GM12892 (cell line): ENCODE data around the gene CCDC116.
"Not testable (repeated sequence)": the region's sequence is repeated elsewhere in the genome, so short reads cannot be mapped to it uniquely, and the experiment has no call there.

Source experiments
- DNase-seq: peaks from one replicate; pipeline ENCODE4 v3.0.0; 2011; ENCODE audit not compliant: insufficient read length
- FAIRE-seq: peaks from 2 replicates; lab custom pipeline; 2011; peaks lifted over from hg19 to GRCh38; lab: Jason Lieb, UNC
- POLR2A ChIP-seq: IDR thresholded peaks from 2 replicates; pipeline ENCODE4 v1.6.1; 2011; ENCODE audit warnings: low read depth, low read length, control low read depth
- POLR2AphosphoS5 ChIP-seq: IDR thresholded peaks from 2 replicates; pipeline ENCODE4 v1.6.1; 2011; ENCODE audit warnings: low read depth, low read length, control low read depth
- TAF1 ChIP-seq: IDR thresholded peaks from 2 replicates; pipeline ENCODE4 v1.6.1; 2011; ENCODE audit warnings: low read depth, mild to moderate bottlenecking, control low read depth, low read length, borderline replicate concordance

The CCDC116 gene

DNA sequence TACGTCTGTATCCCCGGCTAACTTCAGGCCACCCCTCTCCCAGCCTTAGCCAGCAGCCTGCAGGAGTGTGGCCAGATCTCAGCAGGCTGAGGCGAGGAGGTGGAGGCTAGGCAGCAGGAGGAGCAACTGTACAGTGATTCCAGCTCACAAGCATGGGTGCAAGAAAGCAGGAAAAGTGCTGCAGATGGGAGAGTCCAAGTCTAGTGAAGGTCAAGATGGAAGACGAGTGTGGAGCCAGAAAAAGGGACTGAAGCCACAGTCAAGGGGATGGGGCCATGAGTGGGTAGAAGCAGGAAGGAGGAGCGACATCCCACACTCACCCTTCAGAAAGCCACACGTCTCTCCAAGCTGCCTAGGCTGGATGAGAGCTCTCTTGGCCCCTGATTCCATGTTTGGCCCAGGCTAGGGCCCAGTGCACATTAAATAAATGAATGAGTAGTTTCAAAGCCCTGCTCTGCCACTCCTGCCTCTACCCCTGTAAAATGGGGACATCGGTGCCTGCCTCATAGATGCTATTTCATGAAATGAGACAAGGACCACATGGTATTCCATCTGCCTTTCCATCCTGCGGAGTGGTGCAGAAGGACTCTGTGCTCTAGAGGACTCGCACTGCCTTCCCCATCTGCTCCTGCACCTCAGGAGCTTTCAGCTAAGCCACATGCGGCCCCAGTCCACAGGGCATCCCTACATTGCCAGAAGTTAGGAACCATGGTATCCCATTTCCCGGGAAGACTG, 5.7 kb upstream of the CCDC116 start:
- DNase-seq (no peak), FAIRE-seq (no peak)
- TF ChIP-seq POLR2AphosphoS5 (peak; percentile 51; the same call in 1 of the 2 replicates), TAF1 (no peak), POLR2A (peak; percentile 54)

DNA sequence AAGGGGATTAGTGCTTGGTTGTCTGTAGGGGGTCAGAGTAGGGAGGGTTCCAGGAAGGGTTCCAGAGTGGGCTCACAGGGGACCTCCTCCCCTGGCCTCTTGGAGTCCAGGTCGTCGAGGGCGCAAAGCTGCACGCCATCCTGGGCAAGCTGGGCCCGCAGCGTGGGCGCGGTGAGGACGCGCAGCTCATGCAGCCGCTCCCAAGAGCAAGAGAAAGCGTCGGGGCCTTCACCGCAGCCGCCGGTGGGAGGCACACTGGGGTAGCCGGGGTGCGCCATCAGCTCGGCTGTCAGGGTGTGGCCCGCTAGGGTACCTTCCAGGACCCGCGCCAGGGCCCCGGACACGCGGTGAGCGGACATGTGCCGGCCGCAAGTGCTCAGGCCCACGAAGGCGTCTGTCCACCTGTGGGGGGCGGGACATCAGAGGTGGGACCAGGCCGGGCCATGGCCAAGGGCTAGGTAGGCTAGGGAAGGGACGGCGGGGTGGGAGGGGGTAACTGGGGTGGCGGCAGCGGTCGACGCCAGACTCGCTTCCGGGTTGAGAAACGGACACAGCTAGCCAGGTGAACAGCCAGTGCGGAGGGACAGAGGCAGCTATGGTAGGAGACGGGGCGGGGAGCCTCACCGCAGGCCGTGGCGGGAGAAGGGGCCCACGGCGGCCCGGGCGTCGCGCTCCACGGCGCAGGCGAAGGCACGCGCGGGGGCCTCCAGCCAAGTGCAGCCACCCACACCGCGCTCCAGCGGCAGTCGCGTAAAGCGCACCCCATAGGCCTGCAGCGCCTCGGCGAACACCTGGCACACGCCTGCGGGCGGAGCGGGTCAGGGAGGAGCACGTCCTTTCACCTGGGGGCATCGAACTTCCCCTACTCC, 3.9 kb upstream of the CCDC116 start:
- FAIRE-seq (no peak), DNase-seq (no peak)
- TF ChIP-seq POLR2AphosphoS5 (no peak), TAF1 (no peak), POLR2A (no peak)

DNA sequence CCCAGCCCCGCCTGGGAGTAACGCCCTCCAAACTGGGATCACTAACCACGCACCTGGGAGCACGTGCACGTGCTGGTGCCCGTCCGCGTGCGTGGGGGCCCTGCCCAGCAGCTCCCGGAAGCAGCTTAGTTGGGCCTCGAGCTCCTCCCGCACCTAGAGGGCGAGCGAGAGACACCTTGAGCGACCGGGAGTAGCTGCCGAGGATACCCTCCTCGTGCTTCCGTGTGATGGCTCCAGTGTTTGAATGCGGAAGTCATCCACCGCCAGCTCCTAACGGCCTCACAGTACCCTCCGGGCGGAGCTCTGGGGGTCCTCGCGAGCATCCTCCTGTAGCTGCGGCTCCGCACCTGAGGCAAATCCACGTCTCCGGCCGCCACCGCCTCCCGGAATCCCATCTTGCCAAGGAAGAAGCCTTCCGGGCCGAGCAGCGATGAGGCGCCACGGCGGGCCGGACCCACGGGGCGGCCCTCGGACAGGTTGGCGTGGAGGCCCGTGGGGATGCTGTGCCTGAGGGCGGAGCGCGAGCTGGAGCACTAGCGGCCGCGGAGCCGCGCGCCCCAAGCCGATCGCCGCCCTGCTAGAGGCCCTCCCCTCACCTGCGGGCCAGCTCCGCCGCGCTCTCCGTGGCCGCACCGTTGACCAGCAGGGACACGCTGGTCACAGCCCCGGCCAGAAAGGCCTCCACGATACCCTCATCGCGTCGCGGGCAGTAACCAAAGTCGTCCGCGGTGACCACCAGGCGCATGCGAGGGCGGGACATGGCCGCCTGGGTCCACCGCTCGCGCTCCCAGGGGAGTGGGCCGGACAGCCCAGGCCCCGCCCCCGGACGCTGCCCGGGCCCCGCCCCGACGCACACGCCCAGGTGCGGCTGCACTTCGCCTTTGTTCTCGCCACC, 3.1 kb upstream of the CCDC116 start, which contains the start of gene YDJC:
Gene YDJC (minus strand): TSS at position 768 of the 895 bp plus-strand sequence. CDS start 8 bp downstream, at position 760.
- DNase-seq (peak; percentile 90), FAIRE-seq (peak; percentile 96)
- TF ChIP-seq TAF1 (peak; percentile 74), POLR2A (peak; percentile 82), POLR2AphosphoS5 (peak; percentile 73)

DNA sequence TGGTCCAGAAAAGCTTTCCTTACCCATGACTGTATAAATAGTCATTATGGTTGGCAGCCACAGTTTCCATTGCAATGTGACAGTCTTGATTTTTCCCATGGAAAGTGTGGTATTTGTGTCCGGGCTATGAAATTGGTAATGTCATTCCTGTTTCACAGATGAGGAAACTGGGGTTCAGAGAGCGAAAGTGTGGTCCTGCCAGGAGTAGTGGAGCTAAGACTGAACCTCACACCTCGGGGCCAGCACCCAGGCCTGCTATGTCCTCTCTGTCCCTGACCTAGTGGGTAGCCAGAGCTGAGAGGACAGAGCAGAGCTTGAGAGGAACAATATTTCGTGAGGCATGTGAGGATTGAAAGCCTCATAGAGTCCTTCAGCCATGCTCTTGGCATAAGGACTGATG, 1.5 kb upstream of the CCDC116 start:
- TF ChIP-seq POLR2AphosphoS5 (no peak), POLR2A (no peak), TAF1 (no peak)

DNA sequence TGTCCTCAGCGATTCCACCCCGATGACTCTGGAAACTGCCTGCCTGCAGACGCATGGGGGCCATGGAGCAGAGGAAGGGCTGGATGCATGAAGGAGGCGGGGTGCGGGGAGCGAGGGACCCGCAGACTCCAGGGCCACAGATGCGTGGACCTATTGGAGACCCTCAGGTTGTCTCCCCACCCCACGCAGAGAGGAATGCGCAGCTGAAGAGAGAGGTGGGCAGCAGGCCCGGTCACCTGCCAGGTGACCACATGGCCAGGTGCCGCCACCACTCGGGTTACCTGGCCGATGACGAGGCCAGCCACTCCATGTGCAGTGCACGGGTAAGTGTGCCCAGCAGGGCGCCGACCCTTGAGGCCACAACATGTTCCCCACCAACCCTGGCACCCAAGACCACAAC, 371 bp downstream of the CCDC116 start:
- TF ChIP-seq TAF1 (no peak), POLR2AphosphoS5 (no peak), POLR2A (no peak)
- DNase-seq (no peak), FAIRE-seq (no peak)

More for the DNA sequence above, 1.5 kb upstream of the CCDC116 start:
- DNase-seq: no peak
- FAIRE-seq: no peak

DNA sequence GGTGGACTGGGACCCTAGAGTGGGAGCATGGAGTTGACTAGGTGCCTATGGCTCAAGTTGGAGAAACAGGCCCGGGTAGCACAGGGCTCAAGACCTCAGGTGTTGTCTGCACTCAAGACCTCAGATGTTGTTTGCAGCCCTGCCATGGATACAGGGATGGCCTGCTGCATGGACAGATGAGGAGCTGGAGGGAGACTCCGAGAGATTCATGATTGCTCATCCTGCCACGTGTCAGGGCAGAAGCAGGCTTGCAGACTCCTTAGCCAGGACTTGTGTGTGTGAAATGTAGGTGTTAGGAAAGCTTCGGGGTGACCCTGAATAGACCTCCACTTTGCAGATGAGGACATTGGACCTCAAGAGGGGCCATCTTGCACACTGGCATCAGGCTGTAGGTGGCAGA, 921 bp downstream of the CCDC116 start:
- TF ChIP-seq POLR2A: no peak
- TF ChIP-seq POLR2AphosphoS5: no peak
- no peak for TF ChIP-seq TAF1
- no peak for FAIRE-seq
- DNase-seq: no peak

DNA sequence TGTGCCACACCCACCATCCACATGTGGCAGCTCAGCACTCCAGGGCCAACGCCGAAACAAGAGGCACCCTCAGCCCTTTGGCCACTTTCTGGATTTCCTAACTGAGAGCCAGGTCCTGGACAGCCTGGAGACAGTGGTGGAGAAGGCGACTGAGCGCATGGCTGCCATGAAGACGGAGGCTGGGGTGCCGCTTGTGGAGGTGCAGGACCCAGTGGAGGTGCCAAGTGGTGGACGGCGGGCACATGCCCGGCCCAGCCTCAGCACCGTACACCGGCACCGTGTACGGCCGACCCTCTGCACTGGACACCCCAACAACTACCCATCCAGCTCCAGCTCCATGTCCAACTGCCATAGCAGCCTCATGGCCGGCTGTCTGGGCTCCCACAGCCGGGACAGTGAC, 1.5 kb downstream of the CCDC116 start:
- DNase-seq: no peak
- no peak for TF ChIP-seq TAF1
- no peak for TF ChIP-seq POLR2A
- no peak for TF ChIP-seq POLR2AphosphoS5
- no peak for FAIRE-seq

DNA sequence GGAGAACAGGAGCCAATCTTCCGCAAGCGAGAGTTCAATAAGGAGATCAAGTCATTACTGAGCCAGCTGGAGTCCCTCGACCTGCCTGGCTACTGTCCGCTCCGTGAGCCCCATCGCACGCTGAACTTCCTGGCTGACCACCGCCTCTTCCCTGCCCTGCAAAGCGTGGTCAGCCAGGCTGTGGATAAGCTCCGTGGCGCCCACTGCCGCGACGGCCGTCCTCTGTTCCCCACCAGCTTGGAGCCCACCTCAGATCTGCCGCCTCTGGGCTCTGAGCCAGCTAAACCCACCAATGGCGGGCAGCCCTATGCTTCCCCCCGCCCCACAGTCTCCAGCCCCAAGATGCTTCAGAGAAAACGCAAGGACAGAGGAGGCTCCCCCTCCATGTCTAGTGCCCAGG, 2.3 kb downstream of the CCDC116 start:
- FAIRE-seq: no peak
- TF ChIP-seq POLR2AphosphoS5 (no peak), POLR2A (no peak), TAF1 (no peak)

DNA sequence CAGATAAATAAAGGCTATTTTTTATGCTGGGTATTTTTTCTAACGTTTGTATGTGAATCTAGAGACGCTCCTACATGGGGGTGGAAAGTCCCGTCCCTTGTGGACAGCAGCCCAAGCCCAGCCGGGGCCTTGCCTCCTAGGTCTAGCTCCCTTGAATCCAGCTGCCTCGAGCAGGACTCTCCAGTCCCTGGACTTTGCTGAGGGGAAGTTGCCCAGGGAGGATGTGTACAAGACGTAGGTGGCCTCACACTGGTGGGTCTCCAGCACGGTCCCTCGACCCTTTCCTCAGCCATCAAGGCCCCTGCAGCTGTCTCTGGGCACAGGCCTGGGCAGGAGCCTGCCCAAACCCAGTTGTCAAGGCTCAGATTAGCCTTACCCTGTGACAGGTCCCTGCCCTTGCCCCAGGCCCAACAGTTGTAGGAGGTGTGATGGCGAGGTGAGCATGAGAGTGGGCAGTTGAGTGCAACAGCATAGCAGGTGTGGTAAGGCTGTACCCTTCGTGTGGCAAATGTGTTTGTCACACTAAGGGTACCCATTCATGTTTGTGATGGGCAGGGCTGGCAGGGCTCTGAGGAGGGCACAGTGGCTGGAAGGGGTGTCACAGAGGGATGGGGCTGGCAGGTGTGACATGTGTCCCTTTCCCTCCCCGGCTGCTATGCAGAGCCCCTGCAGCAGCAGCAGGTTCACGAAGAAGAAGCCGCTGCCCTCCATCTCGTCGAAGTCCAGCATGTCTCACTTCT, 3.4 kb downstream of the CCDC116 start:
- TF ChIP-seq POLR2A: no peak
- no peak for TF ChIP-seq POLR2AphosphoS5
- no peak for TF ChIP-seq TAF1
- DNase-seq: no peak
- no peak for FAIRE-seq

More for the DNA sequence above, 2.3 kb downstream of the CCDC116 start:
- no peak for DNase-seq

DNA sequence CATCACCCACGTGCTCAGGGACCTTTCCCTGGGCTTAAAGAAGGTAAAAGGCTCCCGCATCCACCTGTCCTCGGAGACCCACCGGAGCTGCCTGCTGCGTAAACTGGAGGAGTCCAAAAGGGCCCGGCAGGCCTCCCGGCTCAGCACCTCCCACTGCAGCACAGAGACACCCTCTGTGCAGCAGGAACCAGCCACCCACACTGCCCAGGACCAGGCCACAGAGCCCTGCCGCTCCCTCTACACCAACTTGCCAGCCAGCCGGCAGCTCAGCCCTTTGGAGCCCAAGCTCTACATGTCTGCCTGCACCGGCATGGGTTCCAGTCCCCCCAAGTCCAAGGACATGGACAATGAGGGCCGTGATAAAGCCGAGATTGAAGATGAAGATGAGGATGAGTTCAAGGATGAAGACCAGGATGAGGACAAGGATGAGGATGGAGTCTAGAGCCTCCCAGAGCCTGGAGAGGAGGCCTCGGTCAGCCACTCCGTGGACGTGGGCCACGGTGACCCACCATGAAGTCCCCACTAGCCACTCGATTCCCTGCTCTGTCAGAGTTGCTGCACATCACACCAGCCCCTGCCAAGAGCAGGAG, 4.2 kb downstream of the CCDC116 start:
- TF ChIP-seq TAF1: no peak
- no peak for TF ChIP-seq POLR2A
- TF ChIP-seq POLR2AphosphoS5: no peak
- FAIRE-seq: no peak
- no peak for DNase-seq

DNA sequence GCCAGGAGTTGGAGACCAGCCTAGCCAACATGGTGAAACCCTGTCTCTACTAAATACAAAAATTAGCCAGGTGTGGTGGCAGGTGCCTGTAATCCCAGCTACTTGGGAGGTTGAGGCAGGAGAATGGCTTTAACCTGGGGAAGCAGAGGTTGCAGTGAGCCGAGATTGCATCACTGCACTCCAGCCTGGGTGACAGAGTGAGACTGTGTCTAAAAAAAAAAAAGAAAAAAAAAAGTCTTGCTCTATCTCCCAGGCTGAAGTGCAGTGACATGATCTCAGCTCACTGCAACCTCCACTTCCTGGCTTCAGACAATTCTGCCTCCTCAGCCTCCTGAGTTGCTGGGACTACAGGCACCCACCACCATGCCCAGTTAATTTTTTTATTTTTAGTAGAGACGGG, 4.9 kb downstream of the CCDC116 start:
- not testable (repeated sequence) for FAIRE-seq, DNase-seq
